ENCODE results near the gene GINS3.

DNA sequence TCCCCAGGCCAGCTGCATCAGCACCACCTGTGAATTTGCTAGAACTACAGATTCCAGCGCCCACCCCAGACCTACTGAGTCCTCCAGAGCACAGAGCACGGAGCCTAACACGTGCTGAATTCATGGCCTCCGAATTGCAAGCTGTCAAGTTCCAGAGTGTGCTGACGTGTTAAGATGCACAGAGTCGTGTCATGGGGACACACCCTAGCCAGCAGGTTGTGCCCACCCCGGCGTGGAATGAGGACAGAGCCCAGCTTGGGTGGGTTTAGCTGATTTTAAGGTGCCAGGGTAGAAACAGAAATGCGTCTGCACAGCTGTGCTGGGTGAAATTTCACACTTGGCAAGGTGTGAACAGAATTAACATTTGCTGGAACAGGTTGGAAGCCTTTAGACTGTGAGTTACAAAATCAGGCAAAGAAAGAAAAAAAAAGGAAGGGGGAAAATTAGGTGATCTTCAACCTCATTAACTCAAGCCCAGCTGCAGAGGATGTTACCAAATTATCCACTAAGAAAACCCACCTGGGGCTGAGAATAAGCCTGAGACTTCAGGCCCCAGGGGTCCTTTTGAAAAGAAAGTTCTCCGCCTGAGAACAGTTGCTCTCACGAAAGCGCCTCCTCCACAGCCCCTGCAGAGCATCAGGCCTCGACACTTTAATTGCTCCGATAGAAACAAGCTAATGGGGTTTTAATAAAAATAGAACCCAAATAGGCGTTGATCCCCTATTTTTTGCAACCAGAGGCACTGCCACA is 27.1 kb downstream of the GINS3 start:
- TF ChIP-seq POLR2AphosphoS5 (IDR thresholded peaks at IDR 0.05; ENCODE audit: low read depth, low read length) (no peak), POLR2A (IDR thresholded peaks at IDR 0.05; ENCODE audit: low read depth, low read length) (no peak)

Data from GM12891 (cell line).